ENCODE data around the gene CERT1.
A peak's percentile ranks its signal among the peaks of the same experiment; 100 is the strongest.
"Not testable (repeated sequence)": the region's sequence is repeated elsewhere in the genome, so short reads cannot be mapped to it uniquely, and the experiment has no call there.

Gene CERT1

DNA sequence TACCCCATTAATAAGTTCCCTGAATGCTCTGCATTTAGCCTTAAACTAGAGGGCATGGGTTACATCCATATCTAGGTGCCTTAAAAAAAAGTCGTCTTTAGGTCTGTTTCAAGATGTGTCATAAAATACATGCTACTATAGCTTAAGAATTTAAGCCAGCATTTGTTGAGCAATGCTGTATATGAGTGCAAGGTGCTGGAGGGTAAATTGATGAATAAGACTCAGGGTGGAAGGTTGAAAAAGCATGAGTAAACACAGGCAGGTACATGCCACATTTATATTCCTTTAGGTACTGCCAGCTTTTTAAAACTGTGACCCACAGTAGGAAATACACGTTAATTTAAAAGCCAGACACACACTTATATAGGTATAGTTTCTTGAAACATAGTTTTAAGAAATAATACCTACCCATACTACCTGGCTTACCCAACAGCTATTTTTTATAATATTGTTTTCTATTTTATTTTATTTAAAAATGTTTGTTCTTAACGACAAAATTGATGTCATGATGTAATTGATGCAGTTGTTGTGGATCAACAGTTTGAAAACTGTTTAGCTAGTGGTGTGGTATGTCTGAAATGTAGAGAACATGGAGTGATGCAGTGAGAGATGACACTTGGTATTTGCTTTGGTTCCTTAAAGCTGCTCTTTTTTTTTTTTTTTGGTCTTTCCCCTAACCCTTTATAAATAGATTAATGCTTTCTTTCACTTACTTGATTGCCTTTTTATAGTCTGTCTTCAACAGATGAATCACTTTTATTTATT lies 170.5 kb downstream of the CERT1 start:
- DNase-seq = no peak

DNA sequence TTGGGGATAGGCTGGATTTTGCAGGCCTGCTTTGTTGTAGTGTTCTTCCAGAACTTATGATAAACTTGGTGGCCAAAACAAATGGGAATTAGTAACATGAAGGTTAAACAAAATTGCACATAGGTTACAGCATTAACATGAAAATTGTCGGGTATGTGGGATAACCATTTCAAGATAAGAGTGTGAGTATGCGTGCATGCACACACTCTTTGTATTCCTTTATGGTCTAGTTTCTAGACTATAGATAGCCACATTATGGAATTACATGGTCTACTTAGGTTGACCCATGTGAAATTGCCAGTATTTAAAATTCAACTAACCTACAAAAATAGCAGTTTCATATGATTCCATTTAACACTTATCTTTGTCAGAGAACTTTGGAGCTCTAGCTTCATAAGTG lies 173.0 kb downstream of the CERT1 start:
- no peak for DNase-seq

DNA sequence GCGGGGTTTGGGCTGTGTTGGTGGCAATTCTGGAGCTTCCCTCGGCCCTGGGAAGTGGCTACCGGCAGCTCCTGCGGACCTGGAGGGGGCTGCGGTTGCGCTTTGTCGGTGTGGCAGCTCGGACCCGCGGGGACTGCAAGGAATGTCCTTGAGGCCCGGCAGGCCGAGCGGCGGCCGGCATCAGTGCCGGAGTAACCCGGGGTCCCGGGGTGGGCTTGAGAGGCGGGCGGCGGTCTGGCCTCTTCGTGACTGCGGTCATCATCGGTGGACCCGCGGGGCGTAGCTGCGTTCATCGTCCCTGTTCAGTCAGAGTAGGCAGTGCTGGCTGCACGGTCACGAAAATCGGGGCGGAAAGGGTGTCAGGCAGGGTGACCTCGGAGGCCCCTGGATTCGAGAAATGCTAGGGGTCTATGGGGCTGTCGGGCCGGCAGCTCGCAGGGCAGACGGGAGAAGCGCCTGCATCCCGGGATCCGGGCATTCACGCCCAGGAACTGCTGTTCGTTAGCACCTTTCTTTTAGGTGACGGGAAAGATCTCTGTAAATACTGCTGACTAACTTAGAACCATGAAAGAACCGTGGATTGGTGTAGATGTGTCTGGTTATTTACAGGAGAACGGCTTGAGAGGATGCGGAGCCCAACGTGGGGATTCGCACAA lies 173.9 kb downstream of the CERT1 start:
- peak in 1 of 2 donors; percentile 31 for DNase-seq

- peak; percentile 96 to 97 for DNase-seq
Observed at GRCh38 chr5:75336615-75337336, 174.7 kb downstream of the CERT1 start, which contains the start of gene HMGCR. HMGCR (plus strand) TSS chr5:75337220; CDS start chr5:75342606, 5,386 bp downstream.

DNA sequence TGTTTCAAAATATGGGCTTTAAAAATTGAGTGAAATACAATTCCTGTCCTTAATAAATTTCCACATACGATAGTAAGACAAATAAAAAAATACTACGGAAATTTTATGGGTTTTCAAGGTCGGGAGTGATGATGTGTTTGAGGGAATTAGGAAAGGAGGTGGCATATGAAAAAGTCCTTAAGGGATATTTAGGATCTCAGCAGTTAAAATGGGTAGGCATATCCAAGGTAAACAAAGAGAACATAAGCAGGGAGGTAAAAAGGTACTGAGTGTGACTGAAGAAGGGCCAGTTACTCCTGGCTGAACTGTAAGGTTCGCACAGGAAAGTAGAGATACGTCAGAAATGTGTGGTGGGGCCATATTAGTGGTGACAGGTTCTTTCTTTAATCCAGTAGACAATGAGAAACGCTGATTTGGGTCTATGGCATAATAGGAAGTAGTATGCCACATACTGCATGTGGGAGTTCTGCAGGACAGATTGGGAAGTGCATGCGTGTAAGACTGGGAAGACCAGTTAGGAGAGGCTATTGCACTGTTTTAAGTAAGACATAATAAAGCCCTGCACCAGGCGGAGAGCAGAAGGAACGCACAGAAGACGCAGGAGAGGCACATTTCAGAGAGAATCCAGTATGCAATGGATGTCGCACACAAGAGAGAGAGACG lies 175.3 kb downstream of the CERT1 start:
- DNase-seq = no peak

DNA sequence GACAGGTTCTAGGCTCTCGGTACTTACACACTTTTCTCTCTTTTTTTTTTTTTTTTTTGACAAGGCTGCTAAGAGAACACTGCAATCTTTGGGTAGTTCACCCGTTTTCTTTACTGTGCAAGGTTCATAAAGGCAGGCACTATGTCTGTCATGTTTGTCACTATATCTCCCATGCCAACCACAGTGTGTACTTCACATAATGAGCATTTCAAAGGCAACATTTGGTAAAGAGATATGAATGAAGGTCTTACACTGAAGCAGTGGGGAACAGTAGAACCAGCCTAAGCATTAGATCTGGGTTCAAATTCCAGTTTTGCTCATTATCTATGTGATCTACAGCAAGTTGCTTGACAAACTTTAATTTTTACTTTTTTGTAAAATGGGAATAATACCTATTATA lies 175.9 kb downstream of the CERT1 start:
- no peak for DNase-seq

- not testable (repeated sequence) for DNase-seq
Observed at GRCh38 chr5:75334413-75334812, 177.0 kb downstream of the CERT1 start.

DNA sequence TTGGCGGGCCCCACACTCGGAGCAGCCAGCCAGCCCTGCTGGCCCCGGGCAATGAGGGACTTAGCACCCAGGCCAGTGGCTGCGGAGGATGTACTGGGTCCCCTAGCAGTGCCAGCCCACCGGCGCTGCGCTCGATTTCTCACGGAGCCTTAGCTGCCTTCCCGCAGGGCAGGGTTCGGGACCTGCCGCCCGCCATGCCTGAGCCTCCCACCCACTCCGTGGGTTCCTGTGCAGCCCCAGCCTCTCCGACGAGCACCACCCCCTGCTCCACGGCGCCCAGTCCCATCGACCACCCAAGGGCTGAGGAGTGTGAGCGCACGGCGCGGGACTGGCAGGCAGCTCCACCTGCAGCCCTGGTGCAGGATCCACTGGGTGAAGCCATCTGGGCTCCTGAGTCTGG lies 177.7 kb downstream of the CERT1 start:
- DNase-seq = not testable (repeated sequence)

- DNase-seq = no peak
Observed at GRCh38 chr5:75331095-75332090, 180.0 kb downstream of the CERT1 start.

DNA sequence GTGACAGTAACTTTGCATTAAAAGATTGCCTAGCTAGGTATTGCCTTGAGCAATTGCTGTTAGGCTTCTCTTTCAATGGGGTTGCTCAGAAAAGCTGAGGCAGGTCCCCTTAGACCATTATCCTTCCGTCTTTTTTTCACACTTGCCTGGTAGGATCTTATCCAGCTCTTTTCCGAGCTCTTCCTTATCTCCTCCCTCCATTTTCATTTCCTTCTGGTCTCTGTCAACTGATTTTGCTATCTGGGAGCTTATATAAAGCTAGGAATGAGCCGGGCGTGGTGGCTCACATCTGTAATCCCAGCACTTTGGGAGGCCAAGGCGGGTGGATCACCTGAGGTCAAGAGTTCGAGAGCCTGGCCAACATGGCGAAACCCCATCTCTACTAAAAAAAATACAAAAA lies 181.0 kb downstream of the CERT1 start:
- no peak for DNase-seq

Data from activated CD4-positive, alpha-beta T cell treated with anti-CD3 and anti-CD28 coated beads for 4 hours (primary cell).